CD14-positive monocyte (primary cell): ENCODE data around the gene MED12L. TPM values are rescaled to one million over a fixed set of nuclear protein-coding genes. Genes with fewer than 3 reads are reported as not detected.
"Not testable (repeated sequence)": the region's sequence is repeated elsewhere in the genome, so short reads cannot be mapped to it uniquely, and the experiment has no call there.

Experiments used
- DNase-seq, 3 donors: peaks; one replicate each; pipeline ENCODE4 v3.0.0-alpha.2; 2011 to 2022
- H2AFZ ChIP-seq: 2 replicates; pipeline ENCODE4 v1.6.0; 2012; ENCODE audit warnings: mild to moderate bottlenecking, low read depth, low read length, inconsistent platforms; ENCODE audit not compliant: insufficient read depth, poor library complexity, severe bottlenecking
- H3K27ac ChIP-seq, 2 donors: 1 replicate in 1 of 2; 2 replicates in 1 of 2; pipeline ENCODE4 v1.5.1; 2012 to 2013; ENCODE audit warnings: low read length in 2 of 2, control low read depth in 1 of 2, inconsistent platforms in 1 of 2, low read depth in 1 of 2, mild to moderate bottlenecking in 1 of 2
- H3K27me3 ChIP-seq, 2 donors: one replicate each; pipeline versions ENCODE4 v1.6.0 to v1.6.1; 2011 to 2013; ENCODE audit warnings: low read length in 2 of 2; ENCODE audit not compliant: control insufficient read depth in 2 of 2, insufficient read depth in 2 of 2
- H3K36me3 ChIP-seq, 2 donors: replicated peaks in 1 of 2; 1 replicate in 1 of 2; 2 replicates in 1 of 2; pipeline versions ENCODE4 v1.5.1 to v1.6.1; 2012 to 2013; ENCODE audit warnings: low read length in 2 of 2, control low read depth in 1 of 2, inconsistent platforms in 1 of 2, mild to moderate bottlenecking in 1 of 2; ENCODE audit not compliant: insufficient read depth in 2 of 2, control insufficient read depth in 1 of 2
- H3K4me1 ChIP-seq, 2 donors: 1 replicate in 1 of 2; 2 replicates in 1 of 2; pipeline versions ENCODE4 v1.5.1 to v1.6.1; 2012 to 2013; ENCODE audit warnings: low read length in 2 of 2, control low read depth in 1 of 2, inconsistent platforms in 1 of 2, mild to moderate bottlenecking in 1 of 2, moderate library complexity in 1 of 2; ENCODE audit not compliant: insufficient read depth in 2 of 2, control insufficient read depth in 1 of 2
- H3K4me2 ChIP-seq: replicated peaks from 2 replicates; pipeline ENCODE3; 2012; ENCODE audit warnings: low read length, moderate library complexity, mild to moderate bottlenecking; ENCODE audit not compliant: poor library complexity, severe bottlenecking; ENCODE audit errors: extremely low read depth
- H3K4me3 ChIP-seq, 3 experiments: fragments of 200-600 bp in 1 of 3; sonication (generic) in 1 of 3; replicated peaks in 1 of 3; 1 replicate in 2 of 3; 2 replicates in 1 of 3; pipeline ENCODE4 v1.5.1; 2011 to 2013; ENCODE audit warnings: low read length in 3 of 3, mild to moderate bottlenecking in 3 of 3, control low read depth in 2 of 3, low read depth in 2 of 3, inconsistent platforms in 1 of 3, moderate library complexity in 1 of 3
- H3K79me2 ChIP-seq: 2 replicates; pipeline ENCODE4 v1.6.0; 2012; ENCODE audit warnings: mild to moderate bottlenecking, control low read depth, inconsistent platforms, low read length, moderate library complexity; ENCODE audit not compliant: insufficient read depth
- H3K9ac ChIP-seq: 2 replicates; pipeline ENCODE4 v1.6.0; 2017; ENCODE audit warnings: low read length, mild to moderate bottlenecking; ENCODE audit not compliant: insufficient read depth, poor library complexity, severe bottlenecking
- H3K9me3 ChIP-seq, 2 donors: replicated peaks in 1 of 2; 1 replicate in 1 of 2; 2 replicates in 1 of 2; pipeline versions ENCODE4 v1.5.1 to v1.6.1; 2012 to 2013; ENCODE audit warnings: low read length in 2 of 2, control low read depth in 1 of 2; ENCODE audit not compliant: control insufficient read depth in 1 of 2, insufficient read depth in 1 of 2
- H4K20me1 ChIP-seq: 2 replicates; pipeline ENCODE4 v1.6.0; 2012; ENCODE audit warnings: mild to moderate bottlenecking, low read length, control low read depth, moderate library complexity; ENCODE audit not compliant: insufficient read depth
- H3K27ac Mint-ChIP-seq, 7 donors: one replicate each; pipeline ENCODE4 v1.8.0; 2020; ENCODE audit warnings: mild to moderate bottlenecking in 7 of 7, mixed read lengths in 7 of 7, moderate library complexity in 6 of 7, inconsistent platforms in 2 of 7
- H3K27me3 Mint-ChIP-seq, 3 donors: one replicate each; pipeline ENCODE4 v1.8.0; 2021 to 2022; ENCODE audit warnings: low read depth in 3 of 3, mild to moderate bottlenecking in 3 of 3, mixed read lengths in 3 of 3, moderate library complexity in 3 of 3, inconsistent platforms in 1 of 3
- H3K36me3 Mint-ChIP-seq, 2 donors: one replicate each; pipeline ENCODE4 v1.8.0; 2020; ENCODE audit warnings: mixed read lengths in 2 of 2, inconsistent platforms in 1 of 2, mild to moderate bottlenecking in 1 of 2
- H3K4me1 Mint-ChIP-seq: one replicate; pipeline ENCODE4 v1.8.0; 2020; ENCODE audit warnings: mild to moderate bottlenecking, mixed read lengths
- H3K4me3 Mint-ChIP-seq, 2 donors: one replicate each; pipeline ENCODE4 v1.8.0; 2020; ENCODE audit warnings: mild to moderate bottlenecking in 2 of 2, mixed read lengths in 2 of 2, moderate library complexity in 1 of 2
- H3K9me3 Mint-ChIP-seq, 7 donors: one replicate each; pipeline ENCODE4 v1.8.0; 2020 to 2022; ENCODE audit warnings: mixed read lengths in 7 of 7, mild to moderate bottlenecking in 6 of 7, moderate library complexity in 6 of 7, inconsistent platforms in 2 of 7
- WGBS: methylation state at CpG from one replicate; pipeline ENCODE4 v1.1.5; 2013; ENCODE audit warnings: missing lambda C conversion rate; ENCODE audit not compliant: insufficient coverage; 5-methylcytosine and 5-hydroxymethylcytosine counted together
- intact Hi-C, 2 donors: fragments of 100-400 bp; cut with micrococcal nuclease; formaldehyde crosslinking; loops; one replicate each; pipeline versions ENCODE4 v1.15.0 to v1.15.1; 2023
- polyA plus RNA-seq, 3 donors: library from polyadenylated mRNA; depleted of rRNA in 1 of 3; unstranded in 2 of 3; stranded (reverse) in 1 of 3; fragments of 300-500 nt in 2 of 3; fragments of >200 nt in 1 of 3; fragmentation: Illumina TruSeq in 2 of 3; gene quantifications; 1 replicate in 2 of 3; 2 replicates in 1 of 3; pipeline ENCODE4 v1.2.3, GENCODE V29; 2012 to 2021
- TF ChIP-seq, protein P1 (sequence below): fragments of 200-600 bp; IDR thresholded peaks from one replicate; pipeline ENCODE4 v1.8.0; 2022; ENCODE audit warnings: antibody characterized with exemption, mild to moderate bottlenecking

The MED12L gene
- polyA plus RNA-seq, 3 donors, result 0.12 to 0.29 TPM; not detected in 1

DNA sequence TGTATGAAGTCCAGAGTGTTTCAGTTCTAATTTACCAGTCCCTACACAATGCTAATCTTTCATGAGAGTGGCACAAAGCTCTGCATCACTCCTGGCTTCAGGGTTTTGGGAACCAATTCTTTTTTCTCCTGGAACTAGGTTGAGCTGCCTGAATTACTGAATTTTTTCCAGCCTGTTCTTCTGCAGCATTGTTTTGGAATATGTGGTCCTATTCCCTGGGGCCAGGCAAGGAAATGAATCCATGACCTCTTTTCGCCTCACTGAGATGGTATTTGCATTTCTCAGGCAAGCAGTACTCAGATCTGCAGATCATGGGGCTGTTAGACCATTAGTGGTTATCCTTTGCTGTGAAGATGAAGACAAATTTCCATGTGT is 143.2 kb downstream of the MED12L start:
- H3K4me2 ChIP-seq, result no peak overlapping the region
- Mint-ChIP-seq H3K36me3 (no peaks in the 10 kb centered on the region), H3K27ac (no peak overlapping the region), H3K4me3 (no peak overlapping the region), H3K9me3 (no peaks in the 10 kb centered on the region), H3K27me3 (peaks cover 0 to 2% (median 0%) of the 10 kb centered on the region in 3 donors), H3K4me1 (peaks cover 39% of the 10 kb centered on the region)
- no peak overlapping the region for H3K27ac ChIP-seq
- no peak overlapping the region for H3K9ac ChIP-seq
- WGBS, result no CpG with 5 or more reads among the region's 1 CpG
- TF ChIP-seq, protein P1, sequence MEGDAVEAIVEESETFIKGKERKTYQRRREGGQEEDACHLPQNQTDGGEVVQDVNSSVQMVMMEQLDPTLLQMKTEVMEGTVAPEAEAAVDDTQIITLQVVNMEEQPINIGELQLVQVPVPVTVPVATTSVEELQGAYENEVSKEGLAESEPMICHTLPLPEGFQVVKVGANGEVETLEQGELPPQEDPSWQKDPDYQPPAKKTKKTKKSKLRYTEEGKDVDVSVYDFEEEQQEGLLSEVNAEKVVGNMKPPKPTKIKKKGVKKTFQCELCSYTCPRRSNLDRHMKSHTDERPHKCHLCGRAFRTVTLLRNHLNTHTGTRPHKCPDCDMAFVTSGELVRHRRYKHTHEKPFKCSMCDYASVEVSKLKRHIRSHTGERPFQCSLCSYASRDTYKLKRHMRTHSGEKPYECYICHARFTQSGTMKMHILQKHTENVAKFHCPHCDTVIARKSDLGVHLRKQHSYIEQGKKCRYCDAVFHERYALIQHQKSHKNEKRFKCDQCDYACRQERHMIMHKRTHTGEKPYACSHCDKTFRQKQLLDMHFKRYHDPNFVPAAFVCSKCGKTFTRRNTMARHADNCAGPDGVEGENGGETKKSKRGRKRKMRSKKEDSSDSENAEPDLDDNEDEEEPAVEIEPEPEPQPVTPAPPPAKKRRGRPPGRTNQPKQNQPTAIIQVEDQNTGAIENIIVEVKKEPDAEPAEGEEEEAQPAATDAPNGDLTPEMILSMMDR, result no peak
- H3K4me1 ChIP-seq, result peaks cover 26 to 43% of the 10 kb centered on the region in 2 donors
- no peaks in the 10 kb centered on the region for H3K79me2 ChIP-seq
- no peaks in the 10 kb centered on the region for H3K9me3 ChIP-seq
- H2AFZ ChIP-seq, result peak overlapping the region; percentile 39
- intact Hi-C loops, result loop anchor here (2.0 to 5.0 kb wide), 2 partner anchors 54 to 61 kb away; no protein-coding TSS in a partner anchor
- DNase-seq, result no peak
- no peaks in the 10 kb centered on the region for H3K27me3 ChIP-seq
- no peak overlapping the region for H3K4me3 ChIP-seq
- H4K20me1 ChIP-seq, result no peaks in the 10 kb centered on the region
- H3K36me3 ChIP-seq, result no peaks in the 10 kb centered on the region

DNA sequence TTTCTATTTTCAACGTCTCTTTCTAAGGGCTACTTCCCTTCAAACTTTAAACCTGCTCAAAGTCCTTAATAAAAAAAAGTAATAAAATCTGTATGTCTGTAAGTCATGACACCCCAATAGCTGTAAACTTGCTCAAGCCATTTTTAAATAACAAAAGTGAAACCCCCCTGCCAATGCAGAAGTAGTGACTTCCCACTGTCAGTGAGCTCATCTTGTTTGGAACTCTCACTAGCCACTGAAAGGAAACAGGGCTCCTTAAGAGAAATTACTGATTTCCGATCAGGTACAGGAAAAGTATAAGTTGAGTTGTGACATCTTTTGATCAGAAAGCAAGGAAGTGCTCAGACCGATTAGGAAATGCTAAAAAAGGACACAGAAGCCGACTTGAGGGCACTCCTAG is 145.2 kb downstream of the MED12L start:
- peak; percentile 58 to 79 (median 69) for DNase-seq
- intact Hi-C loops, result no loop called here
- Histone ChIP-seq H3K27ac (peak overlapping the region in 1 of 2 donors; percentile 80), H3K9me3 (no peaks in the 10 kb centered on the region), H3K36me3 (no peaks in the 10 kb centered on the region), H3K9ac (peak overlapping the region; percentile 37), H3K4me2 (peak overlapping the region; percentile 74), H3K27me3 (no peaks in the 10 kb centered on the region), H2AFZ (peak overlapping the region; percentile 63), H3K79me2 (no peaks in the 10 kb centered on the region), H4K20me1 (no peaks in the 10 kb centered on the region), H3K4me1 (peaks cover 26 to 42% of the 10 kb centered on the region in 2 donors), H3K4me3 (peak overlapping the region; percentile 25 to 67 (median 47))
- no peaks in the 10 kb centered on the region for H3K27me3 Mint-ChIP-seq
- no peaks in the 10 kb centered on the region for H3K36me3 Mint-ChIP-seq
- H3K9me3 Mint-ChIP-seq, result no peaks in the 10 kb centered on the region
- 0% methylated on average over 2 of the region's 4 CpGs for WGBS
- peaks cover 39% of the 10 kb centered on the region for H3K4me1 Mint-ChIP-seq
- TF ChIP-seq, protein P1, result no peak
- H3K4me3 Mint-ChIP-seq, result peak overlapping the region; percentile 65 to 80
- H3K27ac Mint-ChIP-seq, result peak overlapping the region; percentile 87 to 95 (median 92)

DNA sequence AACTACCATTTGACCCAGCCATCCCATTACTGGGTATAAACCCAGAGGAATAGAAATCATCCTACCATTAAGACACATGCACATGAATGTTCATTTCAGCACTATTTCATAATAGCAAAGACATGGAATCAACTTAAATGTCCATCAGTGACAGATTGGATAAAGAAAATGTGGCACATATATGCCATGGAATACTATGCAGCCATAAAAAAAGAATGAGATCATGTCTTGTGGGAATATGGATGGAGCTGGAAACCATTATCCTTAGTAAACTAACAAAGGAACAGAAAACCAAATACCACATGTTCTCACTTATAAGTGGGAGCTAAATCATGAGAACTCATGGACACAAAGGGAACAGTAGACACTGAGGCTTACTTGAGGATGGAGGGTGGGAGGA is 146.9 kb downstream of the MED12L start:
- peaks cover 16 to 26% of the 10 kb centered on the region in 2 donors for H3K4me1 ChIP-seq
- H3K4me2 ChIP-seq, H3K27ac ChIP-seq, H3K36me3 ChIP-seq, H3K4me3 Mint-ChIP-seq, H3K9me3 ChIP-seq, H2AFZ ChIP-seq, H3K9ac ChIP-seq, H3K36me3 Mint-ChIP-seq, H3K79me2 ChIP-seq, H3K27me3 Mint-ChIP-seq, H4K20me1 ChIP-seq, H3K4me3 ChIP-seq, H3K9me3 Mint-ChIP-seq, intact Hi-C loops, H3K27me3 ChIP-seq, DNase-seq, H3K27ac Mint-ChIP-seq: not testable (repeated sequence)
- H3K4me1 Mint-ChIP-seq, result peaks cover 26% of the 10 kb centered on the region
